Activated T-cell treated with anti-CD3 and anti-CD28 coated beads for 1 hour (primary cell): Measurements from ENCODE around the gene TEX52.
A peak's percentile ranks its signal among the peaks of the same experiment; 100 is the strongest.
"Not testable (repeated sequence)": the region's sequence is repeated elsewhere in the genome, so short reads cannot be mapped to it uniquely, and the experiment has no call there.

Experiments used
- DNase-seq: peaks from one replicate; pipeline ENCODE4 v3.0.0-alpha.2; 2020; ENCODE audit warnings: low read depth

Gene TEX52

DNA sequence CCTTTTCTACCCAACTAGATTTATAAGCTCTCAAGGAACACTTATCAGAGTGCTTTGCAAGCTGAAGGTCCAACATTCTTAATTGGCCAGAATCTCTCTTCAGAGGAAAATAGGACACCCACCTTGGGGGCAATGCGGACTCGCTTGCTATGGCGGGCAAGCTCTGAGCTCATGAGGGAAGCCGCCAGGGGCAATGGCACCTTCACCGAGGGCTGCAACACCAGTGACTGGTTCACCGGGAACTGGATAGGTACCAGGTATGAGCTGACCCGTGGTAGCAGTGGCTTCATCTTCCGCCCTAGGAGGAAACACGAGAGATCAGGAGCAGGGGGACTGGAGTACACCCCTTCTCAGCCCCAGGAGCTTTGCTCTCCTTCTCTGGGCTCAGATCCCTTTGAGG is 7.4 kb upstream of the TEX52 start:
- no peak for DNase-seq

DNA sequence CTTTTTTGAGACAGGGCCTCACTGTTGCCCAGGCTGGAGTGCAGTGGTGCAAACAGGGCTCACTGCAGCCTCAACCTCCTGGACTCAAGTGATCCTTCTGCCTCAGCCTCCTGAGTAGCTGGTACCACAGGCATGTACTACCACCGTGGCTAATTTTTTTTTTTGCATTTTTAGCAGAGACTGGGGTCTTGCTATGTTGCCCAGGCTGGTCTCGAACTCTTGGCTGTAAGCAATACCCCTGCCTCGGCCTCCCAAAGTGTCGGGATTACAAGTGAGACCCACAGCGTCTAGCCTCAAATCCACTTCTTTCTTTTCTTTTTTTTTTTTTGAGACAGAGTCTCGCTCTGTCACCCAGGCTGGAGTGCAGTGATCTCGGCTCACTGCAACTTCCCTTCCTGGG is 6.6 kb upstream of the TEX52 start:
- DNase-seq: not testable (repeated sequence)

DNA sequence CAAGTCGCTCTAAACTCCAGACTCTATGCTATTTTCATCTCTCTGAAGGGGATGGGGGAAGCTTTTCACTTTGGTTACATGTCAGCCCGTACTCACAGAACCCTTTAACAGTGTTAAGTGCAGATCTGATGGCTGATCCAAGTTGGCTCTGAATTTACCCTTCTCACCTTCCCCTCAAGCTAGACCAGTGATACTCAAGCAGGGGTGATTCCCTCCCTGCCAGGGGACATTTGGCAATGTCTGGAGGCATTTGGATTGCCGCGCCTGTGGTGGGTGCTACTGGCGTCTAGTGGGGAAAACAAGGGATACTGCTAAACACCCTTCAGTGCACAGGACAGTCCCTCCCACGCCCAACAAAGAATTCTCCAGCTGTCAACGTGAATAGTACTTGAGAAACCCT is 6.0 kb upstream of the TEX52 start:
- no peak for DNase-seq

DNA sequence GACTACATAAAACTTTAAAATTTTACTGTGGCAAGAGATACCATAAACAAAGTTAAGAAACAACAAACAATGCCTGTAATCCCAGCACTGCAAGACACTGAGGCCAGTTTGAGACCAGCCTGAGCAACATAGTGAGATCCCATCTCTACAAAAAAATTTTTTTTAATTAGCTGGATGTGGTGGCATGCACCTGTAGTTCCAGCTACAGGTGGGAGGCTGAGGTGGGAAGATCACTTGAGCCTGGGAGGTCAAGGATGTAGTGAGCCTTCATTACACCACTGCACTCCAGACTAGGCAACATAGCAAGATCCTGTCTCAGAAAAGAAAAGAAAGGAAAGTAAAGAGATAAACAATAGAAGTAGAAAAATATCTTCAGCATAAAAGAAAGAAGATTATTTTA is 3.3 kb upstream of the TEX52 start:
- no peak for DNase-seq

DNA sequence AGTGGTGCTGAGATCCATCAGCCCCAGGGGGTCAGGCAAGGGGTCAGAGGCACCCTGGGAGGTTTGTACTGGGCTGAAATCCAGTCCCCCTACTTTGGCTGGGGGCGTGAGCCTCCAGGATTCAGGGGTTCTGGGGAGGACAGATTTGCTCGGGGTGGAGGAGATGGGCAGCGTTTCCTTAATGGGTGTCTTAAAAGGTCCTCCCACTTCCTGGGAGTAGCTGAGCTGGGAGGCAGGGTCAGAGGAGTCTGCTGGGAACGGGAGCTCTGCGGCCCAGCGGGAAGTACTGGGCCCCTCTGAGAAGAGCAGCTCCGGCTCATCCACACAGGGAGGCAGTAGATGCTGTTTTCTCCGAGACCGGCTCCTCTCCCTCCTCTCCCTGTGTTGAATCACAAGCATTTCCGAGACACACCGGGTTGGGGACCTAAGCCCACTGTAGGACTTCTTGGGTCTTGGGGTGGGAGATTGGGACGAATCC is 2.1 kb upstream of the TEX52 start:
- DNase-seq: no peak

DNA sequence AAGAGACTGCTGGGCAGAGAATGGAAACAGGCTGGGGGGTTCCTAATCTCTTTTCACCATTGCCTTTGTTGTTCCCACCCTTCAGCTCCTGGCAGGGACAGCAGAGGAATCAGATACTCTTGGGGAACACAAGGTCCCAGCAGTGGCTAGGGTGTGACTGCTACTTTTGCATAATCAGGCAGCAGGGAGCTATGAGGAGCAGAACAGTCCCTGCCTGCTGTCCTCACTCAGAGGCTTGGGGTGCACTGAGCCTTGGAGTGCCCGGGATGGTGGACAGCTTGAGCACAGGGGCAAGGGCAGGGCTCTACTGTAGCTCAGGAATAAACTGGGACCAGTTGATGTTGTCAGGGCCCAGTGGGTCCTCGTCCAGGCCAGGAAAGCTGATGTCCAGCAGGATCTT is 1.5 kb upstream of the TEX52 start:
- no peak for DNase-seq

DNA sequence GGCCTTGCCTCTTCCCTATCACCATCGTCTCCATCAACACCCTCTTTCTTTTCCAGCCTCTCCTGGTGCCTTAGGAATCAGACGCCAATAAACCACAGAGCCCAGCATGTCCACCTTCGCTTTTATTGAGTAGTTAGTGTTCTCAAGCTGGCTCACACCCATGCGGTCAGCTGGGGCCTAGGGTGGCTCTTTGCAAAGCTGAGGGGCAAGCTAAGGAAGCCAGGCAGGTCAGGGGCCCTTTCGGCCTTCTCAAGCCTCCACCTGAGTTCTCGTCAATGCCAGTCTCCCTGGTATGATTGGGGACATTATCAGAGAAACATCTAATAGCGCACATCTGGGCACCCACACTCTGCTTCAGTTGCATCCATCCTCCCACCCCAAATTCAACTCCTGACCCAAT is 737 bp upstream of the TEX52 start:
- DNase-seq: no peak

DNA sequence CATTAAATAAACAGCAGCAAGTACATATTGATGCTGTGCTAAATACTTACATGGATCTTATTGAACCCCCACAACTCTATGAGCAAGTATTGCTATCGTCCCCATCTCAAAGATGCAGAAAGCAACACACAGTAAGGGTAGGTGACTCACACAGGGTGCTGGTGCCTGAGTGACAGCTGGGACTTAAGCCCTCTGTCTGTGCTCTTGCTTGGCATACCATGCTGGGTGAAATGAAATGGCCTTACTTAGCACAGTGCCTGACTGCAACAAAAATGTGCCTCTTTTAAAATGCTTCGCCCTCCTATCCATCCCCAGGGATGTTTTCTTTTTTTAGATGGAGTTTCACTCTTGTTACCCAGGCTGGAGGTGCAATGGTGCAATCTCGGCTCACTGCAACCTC is 788 bp downstream of the TEX52 start:
- DNase-seq: no peak

DNA sequence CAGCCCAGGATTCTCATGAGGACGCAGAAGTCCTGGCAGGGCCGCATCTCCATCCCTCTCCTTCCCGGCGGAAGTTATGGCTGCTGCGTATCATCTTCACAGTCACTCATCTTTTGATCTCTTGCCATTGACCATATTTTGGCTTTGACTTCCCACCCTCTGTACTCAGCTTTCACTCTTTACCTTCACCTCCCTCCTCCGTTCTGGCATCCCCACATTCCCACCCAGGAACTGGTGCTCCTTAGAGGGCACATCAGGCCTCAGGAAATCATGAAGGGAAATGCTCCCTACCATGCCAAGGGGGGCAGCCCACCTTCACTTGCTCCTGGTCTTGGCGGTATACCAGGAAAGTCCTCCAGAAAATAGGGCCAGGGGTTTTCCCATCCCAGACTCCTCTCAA is 1.3 kb downstream of the TEX52 start:
- DNase-seq: no peak

DNA sequence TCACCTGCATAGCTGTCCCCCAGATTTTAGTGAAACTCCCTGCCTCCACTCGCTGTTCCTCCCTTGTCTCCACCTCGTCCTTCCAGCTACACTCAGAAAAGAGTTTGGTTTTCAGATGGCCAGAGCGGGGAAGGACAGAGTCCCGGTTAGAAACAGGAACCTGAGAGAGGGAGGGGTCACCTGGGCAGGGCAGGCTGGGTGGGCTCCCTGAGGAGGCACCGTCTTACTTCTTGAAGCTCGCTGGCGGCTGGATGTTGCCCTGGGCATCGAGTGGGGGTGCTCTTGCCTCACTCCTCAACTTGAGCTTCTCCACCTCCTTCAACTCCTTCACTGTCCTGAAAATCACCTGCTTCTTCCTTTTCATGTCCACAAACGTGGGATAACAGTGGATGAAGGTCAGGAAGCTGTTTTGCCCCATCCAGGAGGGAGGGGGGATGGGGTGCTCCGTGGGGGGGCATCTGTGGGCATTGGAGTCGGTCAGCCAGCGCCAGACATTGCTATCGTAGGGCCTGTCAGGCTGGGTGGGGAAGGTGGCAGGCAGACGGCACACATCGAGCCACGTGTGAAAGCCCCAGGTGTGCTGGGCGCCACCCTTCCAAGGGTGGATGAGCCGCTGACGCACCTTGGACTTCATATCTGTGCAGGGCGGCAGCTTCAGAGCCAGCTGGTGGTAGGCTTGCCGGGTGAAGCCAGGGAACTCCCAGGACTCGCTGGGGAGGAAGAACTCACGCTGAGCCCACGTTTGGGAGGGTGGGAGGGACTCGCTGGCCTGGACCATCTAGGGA is 2.0 kb downstream of the TEX52 start:
- no peak for DNase-seq

DNA sequence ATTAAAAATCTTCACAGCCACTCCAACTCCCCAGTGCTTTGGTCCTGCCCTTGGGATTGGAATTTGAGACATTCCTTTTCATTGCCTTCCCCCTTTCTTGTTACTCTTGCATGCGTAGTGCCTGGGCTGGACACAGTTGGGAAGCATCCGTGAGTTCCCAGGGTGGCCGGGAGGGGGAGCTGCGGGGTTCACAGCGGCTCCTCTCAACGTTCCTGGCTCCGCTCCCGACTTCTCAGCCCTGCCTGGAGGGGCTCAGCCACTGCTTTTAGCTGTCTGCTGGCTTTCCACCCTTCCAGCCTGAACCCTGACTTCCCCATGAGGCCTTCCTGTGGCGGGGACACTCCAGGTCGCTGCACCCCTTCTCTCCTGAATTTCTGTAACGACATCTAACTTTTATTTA is 3.2 kb downstream of the TEX52 start:
- DNase-seq: peak; percentile 31

DNA sequence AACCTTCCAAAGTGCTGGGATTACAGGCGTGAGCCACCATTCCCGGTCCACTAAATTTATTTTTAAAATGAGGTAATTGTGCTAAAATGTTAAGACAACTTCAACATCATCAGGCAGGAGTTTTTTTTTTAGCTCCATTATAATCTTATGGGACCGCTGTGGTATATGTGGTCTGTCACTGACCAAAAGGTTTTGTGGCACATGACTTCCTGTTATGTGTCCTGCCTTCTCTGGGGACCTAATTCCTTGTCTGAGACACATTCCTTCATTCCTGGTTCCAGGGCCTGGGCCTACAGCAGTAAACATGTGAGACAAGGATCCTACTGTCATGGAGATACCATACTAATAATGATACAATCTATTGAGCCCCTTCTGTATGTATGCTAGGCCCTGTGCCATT is 4.9 kb downstream of the TEX52 start:
- DNase-seq: no peak

DNA sequence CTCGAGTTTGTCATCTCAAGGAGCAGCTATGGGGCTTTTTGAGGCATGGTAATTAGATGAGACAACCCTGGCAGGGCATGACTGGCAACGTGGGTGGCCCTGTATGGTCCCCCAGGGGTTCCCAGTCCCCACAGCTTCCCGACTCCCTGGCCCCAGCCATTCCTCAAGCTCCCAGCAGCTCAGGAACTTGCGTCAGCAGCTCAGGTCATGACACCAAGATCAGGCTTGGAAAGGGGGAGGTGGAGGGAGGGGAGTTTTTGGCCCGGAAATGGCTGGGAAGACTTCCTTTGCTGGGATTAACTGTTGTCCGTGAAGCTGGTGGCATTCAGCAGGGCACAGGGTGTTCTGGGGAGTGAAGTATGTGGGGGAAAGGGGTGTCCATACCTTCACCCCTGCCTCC is 11.6 kb downstream of the TEX52 start:
- DNase-seq: no peak

DNA sequence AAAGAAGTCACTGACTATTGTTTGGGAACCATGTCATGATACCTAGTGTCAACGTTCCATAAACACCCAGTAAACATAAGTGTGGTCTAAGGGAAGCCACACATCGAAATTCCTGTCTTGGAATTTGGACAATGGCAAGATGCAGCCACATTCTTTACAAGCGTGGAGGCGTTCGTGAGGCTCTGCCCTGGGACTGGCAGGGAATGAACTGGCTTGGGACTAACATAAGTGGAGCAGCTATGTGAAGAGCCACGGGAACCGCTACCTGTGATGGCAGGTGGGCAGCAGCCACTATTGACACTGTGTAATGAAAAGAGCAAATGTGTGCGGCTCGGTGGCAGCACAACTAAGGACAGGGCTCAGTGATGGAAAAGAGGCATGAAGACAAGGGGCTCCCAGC is 12.1 kb downstream of the TEX52 start:
- no peak for DNase-seq

DNA sequence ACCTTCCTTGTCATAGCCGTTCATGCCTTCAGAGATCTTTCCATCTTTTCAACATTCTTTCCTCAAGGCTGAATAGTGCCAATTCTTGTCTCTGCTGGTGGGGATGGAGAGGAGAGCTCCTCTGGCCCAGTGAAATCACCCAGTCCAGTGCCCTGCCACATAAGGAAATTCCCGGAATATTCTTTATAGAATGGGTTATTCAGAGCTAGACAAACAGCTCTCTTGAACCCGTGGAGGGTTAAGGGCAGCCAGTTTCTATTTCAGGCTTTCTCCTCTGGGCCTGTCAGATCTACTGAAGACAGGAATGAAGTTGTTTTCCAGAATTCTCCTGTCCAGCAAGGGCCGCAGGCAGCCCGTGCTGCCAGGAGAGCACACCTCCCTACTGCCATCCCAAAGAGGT is 13.9 kb downstream of the TEX52 start:
- no peak for DNase-seq

DNA sequence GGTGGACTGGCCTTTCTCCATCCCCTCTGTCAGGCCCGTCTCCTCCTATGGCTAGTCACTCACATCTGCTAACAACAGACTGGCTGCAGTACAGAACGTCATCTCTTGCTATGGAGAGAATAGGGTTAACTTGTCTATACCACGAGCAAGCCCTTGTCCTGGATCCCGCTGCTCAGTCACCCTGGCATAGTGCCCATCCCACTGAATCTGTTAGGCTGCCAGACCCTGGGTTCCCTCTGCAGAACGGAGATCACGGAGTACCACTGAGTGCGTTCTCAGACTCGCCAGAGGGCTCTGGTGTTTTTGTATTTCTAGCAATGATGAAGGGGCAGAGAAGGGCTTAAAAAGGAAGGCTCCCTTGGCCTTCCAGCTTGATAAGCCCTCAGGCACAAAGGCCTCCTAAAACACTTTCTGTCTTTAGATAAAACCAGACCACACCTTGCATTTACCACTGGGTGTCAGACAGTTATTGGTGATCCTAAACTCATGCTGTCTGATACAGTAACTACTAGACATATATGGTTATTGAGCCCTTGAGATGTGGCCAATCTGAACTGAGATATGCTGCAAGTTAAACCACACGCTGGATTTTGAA is 15.7 kb downstream of the TEX52 start:
- no peak for DNase-seq

DNA sequence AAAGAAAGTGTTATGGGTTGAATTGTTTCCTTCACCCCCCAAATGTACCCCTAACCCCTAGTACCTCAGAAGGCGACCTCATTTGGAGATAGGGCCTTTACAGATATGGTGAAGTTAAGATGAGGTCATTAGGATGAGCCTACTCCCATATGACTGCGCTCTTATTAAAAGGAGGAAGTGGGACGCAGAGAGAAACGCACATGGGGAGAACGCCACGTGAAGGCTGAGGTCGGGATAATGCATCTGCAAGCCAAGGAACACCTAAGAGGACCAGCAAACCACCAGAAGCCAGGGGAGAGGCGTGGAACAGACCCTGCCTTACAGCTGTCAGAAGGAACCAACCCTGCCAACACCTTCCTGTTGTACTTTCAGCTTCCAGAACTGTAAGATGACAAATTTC is 20.3 kb downstream of the TEX52 start:
- DNase-seq: no peak

DNA sequence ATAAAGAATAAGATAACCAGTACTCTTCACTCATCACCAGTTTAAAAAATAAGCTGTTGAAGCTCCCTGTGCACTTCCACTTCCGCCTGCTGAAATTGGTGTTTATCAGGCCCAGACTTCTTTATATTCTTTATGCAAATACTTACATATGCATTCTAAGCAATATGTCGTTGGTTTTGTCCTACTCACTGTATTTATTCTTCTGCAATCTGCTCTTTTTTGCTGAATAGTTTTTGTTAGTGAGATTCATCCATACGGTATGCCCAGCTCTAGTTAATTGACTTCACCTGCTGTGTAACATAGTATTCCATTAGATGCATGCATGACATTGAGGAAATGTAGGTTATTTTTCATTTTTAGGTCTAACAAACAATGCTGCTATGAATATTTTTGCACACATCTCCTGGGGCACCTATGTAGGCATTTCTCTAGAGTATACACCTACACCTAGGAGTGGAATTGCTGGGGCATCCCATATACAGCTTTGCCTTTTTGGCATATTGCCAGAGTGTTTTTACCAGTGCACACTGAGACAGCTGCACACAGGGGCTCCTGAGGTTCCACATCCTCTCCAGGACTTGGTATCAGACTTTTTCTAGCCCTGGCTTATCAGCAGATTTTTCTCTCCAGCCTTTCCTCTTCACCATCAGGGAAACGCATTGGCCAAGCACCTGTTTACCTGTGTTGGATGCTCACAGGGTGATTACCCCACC is 21.0 kb downstream of the TEX52 start:
- no peak for DNase-seq

DNA sequence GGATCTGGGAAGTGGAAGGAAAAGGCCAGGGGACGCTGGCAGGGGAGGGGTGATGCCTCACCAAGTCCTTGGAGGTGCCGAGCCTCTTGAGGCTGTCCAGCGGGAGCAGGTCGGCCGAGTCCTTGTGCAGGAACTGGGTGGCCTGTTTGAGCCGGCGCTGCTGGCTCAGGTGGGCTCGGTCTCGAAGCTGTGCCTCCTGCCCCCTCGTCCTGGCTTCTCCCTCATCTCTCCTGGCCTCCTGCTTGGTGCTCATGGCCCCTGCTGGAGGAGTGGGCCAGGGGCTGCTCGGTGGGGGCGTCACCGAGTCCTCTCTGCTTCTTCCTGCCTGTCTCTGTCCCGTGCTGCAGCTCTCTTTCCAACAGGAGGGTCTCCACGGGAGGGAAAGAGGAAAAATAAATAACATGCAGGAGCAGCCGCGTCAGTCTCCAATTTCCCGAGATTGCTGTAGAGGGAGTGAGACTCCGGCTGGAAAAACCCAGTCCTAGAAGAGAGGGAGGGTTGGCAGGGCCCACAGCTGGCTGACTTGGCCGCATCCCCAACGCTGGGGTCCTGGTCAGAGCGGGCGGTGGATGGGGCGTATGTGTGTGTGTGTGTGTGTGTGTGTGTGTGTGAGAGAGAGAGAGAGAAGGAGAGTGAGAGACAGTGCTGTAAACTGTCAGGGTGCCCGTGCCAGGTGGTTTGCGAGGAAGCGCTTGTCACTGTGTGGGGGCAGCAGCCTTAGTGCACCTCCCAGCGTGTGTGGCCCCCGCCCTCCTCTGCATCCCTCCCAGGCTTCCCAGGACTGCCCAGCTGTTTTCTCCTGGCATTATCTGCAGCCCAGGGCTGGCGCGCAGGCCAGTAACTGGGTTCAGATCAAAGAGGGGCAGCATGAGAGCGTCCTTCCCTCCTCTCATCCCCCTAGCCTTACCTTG is 22.0 kb downstream of the TEX52 start, which contains the start of gene NRIP2:
Gene NRIP2, minus strand, starts transcription at position 455 of the 911 bp plus-strand sequence. Its CDS starts 52 bp downstream, at position 403.
- DNase-seq: no peak

DNA sequence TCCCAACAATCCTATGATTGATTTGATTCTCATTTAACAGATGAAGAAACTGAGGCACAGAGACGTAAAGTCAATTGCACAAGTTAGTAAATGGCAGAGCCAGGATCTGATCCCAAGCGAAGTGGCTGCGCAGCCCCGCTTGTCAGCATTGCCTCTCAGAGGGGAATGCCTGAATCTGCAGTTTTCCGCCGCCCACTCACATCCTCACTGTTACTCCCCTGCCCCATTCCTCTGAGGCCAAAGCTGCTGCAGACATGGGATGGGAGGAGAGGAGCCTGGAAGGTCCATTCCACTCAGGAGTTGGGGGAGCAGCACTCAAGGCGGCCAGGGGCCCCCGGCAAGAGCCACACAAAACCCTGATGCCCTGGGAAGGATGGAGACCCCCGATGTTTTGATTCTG is 23.0 kb downstream of the TEX52 start:
- DNase-seq: no peak

DNA sequence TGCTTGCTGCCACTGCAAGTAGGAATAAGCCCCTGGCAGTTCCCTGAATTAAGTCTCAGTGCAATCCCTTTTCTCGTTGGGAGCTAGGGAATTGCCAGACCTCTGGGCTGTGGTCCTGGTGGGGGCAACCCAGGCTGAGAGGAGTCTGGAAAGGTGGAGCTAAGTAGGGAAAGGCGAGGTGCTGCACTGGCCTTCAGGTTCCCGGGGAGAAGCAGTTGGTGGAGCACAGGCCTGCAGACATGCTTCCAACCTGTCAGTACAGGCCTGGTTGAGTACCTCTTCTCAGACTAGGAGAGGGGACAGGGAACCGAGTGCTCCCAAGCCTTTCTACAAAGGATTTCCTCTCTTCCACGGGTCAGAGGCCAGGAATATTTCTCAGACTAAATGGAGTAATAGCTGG is 23.5 kb downstream of the TEX52 start:
- no peak for DNase-seq

DNA sequence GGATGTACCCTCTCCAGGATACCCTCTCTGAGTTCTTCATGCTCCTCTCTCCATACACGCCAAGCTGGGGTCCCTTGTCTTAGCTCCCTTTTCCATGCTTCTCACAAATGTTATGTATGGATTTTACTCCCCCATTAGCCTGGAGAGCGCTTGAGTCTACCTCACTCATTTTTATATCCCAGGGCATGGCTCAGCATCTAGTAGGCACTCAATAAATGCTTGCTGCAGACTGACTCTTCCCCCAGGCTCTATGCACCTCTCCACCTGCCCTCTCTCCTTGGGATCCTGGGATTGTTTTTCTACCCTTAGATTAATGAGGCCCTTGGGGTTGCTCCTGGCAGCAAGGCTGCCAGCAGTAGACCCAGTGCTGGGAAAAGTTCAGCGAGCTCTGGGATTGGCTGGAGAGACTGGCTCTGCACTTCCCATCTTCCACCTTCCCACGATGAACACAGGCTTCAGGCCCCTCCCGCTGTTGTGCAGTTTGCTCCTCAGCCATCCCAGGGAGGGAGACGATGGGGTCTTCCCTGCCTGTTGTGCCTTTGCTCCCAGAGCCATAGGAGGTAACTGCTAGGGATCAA is 24.2 kb downstream of the TEX52 start:
- no peak for DNase-seq
